ENCODE data around the gene CHN2.
"Not testable (repeated sequence)": the region's sequence is repeated elsewhere in the genome, so short reads cannot be mapped to it uniquely, and the experiment has no call there.

The CHN2 gene

DNA sequence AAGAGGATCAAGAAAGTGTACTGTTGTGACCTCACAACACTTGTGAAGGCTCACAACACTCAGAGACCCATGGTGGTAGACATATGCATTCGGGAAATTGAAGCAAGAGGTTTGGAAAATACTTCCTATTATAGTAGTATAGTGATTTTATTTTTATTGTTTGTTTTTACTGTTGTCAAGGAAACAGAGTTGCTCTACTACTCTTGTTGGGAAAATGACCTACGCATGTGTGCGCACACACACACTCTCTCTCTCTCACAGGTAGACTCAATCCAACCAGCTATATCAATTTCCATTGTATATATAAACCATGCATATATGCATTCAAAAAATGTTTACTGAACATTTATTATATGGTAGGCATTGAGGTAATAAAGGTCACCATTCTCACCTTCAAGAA is 305.4 kb downstream of the CHN2 start:
- ATAC-seq, result no peak

DNA sequence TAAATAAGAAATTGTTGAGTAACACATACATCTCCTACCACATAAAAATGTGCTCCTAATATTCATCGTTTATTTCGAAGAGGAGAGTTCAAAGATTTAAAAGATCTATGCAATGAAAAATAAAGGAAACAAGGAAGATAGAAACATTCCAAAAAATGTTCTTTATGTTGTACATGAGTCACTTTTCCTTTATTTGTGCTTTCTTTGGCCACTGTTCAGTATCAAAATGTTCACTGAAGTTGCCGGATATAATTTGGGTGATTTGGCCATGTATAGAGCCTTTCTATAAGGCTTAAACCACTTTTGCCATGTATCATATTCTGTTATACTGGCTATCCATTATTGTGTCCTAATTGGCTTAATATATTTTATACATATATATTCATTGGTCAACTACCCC is 306.1 kb downstream of the CHN2 start:
- DNase-seq (no peak), ATAC-seq (no peak)

More for the DNA sequence above, 305.4 kb downstream of the CHN2 start:
- DNase-seq, result no peak

DNA sequence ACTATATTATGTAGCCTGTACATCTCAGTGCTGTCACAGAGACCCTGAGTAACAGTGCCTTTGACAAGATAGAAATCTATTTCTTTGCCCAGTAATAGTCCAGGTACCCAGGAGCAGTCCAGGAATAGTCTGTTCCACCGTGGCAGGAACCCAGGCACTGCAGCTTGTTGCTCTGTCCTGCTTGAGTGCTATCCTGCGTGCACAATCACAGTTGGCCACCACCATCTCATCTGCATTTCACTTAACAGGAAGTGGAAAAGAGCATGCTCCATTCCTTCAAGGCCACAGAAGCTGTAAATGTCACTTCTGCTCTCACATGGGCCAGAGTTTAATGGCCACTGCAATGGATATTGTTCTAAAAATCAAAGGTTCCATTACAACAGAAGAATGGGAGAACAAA is 307.6 kb downstream of the CHN2 start:
- ATAC-seq, result no peak

DNA sequence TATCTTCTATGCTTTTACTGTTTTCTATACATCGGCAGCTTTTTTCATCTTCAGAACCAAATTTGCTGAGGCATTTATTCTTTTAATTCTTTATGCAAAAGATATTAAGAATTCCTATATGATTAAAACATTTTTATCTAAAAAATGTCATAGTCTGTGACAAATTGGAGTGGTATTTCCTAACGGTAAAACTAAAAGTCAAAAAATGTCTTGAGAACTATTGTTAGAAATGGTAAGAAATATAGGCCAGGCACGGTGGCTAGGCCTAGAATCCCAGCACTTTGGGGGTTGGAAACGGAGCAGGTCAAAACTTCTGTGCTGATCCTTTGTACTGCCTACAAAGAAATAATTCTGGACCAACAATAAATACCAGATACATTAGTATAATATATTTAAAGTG is 311.4 kb downstream of the CHN2 start:
- ATAC-seq, result no peak
- DNase-seq, result no peak

More for the DNA sequence above, 307.6 kb downstream of the CHN2 start:
- DNase-seq, result no peak

DNA sequence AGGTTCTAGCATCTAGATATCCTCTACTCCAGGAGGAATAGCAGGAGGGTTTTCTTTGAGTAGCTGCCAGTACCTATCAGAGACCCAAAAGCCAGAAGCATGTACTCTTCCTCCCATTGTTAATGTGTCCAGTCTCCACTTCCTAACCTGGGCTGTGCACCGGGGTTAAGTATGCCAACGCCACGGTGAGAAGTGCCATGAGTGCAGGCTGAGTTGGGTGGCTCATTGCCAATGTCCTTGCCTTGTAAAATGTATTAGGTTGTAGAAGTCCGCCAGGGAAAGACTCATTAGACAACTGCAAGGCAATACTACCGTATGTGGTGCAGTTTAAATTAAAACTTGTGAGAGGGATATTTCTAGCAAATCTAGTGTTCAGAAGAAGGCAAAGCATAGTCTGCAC is 314.0 kb downstream of the CHN2 start:
- DNase-seq (no peak), ATAC-seq (no peak)

DNA sequence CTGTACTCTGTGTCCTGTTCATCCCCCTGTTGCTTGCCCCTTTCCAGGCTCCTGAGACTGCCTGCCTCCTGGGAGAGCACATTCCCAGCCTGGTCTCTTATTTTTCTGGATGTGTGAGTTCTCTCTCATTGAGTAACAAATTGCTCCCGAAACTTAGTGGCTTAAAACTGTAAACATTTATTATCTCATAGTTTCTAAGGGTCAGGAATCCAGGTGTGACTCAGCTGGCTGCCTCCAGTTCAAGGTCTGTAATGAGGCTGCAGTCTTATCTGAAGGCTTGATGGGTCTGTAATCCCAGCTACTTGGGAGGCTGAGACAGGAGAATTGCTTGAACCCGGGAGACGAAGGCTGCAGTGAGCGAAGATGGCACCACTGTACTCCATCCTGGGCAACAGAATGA is 315.5 kb downstream of the CHN2 start:
- ATAC-seq (no peak), DNase-seq (no peak)

DNA sequence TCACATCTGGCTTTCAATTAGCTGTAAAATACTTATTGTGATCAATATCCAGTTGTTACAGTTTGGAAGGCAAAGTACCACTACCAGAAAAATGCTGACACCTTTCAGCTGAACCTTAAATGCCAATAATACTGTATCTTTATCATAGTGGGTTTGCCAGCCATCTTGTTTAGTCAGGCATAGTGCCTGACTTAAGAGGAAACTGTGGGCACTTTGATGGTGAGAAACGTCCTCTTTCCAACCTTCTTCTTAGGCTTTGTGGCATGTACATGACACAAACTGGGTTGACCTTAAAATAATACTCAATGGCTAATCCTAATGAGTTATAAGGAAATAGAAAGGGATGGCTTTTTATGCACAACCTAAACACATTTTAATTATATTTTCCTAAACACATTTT is 316.8 kb downstream of the CHN2 start:
- no peak for ATAC-seq
- no peak for DNase-seq

DNA sequence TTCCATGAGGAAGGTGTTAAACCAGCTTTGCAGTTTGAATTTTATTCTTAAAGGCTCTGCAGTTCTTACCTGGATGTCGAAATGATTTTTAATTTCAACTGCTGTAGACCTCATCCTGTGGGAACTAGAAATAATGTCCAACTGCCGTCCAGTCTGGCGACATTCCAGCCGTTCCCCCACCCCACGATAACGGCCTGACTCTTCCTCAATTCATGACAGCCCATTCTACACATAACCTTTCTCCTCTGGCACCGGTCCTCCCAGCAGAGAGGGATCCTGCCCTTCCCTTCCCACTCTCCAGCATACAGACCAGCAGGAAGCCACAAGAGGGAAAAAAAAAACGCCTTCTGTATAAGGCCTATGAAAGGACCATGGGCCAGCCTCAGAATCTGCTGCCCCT is 317.3 kb downstream of the CHN2 start:
- DNase-seq (no peak), ATAC-seq (no peak)

DNA sequence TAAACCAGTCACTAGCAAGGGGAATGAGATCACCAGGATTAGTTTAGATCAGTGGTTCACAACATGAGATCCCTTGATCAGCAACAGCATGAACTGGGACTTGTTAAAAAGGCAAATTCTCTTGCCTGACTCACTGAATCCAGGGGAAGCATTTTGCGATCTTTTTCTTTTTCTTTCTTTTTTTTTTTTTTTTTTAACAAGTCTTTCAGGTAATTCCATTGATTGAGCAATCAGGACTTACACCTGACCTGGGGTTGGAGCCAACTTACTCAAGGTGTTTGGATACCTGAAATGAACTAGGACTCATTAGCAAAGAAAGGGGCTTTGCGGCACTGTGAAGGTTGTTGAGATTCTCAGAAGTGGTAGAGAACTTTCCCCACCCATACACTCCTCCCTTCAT is 321.9 kb downstream of the CHN2 start:
- DNase-seq, result no peak
- no peak for ATAC-seq

DNA sequence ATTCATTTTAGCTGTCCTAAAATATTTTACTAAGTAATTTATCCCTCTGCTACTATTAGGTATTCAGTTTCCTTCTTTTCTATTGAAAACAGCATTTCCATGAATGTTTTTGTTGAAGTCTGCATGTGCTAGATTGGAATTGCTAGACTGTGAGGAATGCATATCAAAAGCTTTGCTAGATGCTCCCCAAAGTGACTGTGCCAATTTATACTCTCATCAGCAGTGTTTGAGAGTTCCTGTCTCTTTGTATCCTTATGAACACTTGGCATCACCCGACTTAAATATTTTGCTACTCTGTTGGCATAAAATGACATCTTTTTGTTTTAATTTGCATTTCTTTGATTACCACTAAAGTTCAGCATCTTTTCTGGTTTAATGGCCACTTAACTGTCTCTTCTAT is 324.0 kb downstream of the CHN2 start:
- ATAC-seq, result no peak

DNA sequence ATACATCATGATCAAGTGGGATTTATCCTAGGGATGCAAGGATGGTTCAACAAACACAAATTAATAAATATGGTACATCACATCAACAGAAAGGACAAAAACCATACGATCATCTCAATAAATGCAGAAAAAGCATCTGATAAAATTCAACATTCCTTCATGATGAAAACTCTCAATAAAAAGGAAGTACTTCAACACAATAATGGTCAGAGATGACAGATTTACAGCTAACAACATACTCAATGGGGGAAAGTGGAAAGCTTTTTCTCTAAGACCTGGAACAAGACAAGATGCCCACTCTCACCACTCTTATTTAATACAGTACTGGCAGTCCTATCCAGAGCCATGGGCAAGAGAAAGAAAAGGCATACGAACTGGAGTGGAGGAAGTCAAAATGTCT is 329.2 kb downstream of the CHN2 start:
- no peak for ATAC-seq
- no peak for DNase-seq

More for the DNA sequence above, 324.0 kb downstream of the CHN2 start:
- DNase-seq, result no peak

DNA sequence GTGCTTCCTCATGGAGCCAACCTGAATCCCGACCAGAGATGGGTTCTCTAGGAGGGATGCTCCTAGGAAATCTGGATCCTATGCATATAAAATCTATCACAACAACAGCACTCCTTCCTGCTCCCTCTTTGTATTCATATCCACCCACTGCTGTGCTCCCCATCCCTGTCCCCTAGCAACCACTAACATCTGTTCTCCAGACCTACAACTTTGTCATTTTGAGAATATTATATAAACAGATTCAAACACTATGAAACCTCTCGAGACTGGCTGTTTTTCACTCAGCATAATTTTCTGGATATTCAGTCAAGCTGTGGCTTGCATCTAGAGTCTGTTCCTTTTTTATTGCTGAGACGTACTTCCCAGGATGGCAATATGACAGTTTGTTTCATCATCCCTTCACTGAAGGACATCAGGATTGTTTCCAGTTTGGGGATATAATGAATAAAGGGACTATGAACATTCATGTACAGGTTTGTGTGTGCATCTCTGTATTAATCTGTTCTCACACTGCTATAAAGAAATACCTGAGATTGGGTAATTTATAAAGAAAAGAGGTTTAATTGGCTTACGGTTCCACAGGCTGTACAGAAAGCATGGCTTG is 333.0 kb downstream of the CHN2 start:
- no peak for ATAC-seq
- DNase-seq, result no peak

DNA sequence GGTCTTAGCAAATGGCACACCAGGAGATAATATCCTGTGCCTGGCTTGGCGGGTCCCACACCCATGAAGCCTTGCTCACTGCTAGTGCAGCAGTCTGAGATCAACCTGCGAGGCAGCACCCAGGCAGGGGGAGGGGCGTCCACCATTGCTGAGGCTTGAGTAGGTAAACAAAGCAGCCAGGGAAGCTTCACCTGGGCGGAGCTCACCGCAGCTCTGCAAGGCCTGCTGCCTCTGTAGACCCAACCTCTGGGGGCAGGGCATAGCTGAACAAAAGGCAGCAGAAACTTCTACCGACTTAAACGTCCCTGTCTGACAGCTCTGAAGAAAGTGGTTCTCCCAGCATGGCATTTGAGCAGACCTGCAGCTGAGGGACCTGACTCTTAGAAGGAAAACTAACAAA is 334.0 kb downstream of the CHN2 start:
- not testable (repeated sequence) for DNase-seq, ATAC-seq
